ENCODE measurements around the gene CDK15. TPM values are rescaled to one million over a fixed set of nuclear protein-coding genes. Genes with fewer than 3 reads are reported as not detected.

CDK15 gene
- total RNA-seq, 1 experiment from 2014 or later = not detected

GRCh38 chr2:201837824-201838431 is 31.6 kb downstream of the CDK15 start:
- no peak for ATAC-seq
- H3K36me3 Mint-ChIP-seq = no peaks in the 10 kb centered on the region
- no peak overlapping the region for H3K4me3 Mint-ChIP-seq
- DNase-seq (ENCODE audit: low spot score) = no peak
- H3K9me3 Mint-ChIP-seq = peaks cover 4% of the 10 kb centered on the region
- TF ChIP-seq, protein P1, sequence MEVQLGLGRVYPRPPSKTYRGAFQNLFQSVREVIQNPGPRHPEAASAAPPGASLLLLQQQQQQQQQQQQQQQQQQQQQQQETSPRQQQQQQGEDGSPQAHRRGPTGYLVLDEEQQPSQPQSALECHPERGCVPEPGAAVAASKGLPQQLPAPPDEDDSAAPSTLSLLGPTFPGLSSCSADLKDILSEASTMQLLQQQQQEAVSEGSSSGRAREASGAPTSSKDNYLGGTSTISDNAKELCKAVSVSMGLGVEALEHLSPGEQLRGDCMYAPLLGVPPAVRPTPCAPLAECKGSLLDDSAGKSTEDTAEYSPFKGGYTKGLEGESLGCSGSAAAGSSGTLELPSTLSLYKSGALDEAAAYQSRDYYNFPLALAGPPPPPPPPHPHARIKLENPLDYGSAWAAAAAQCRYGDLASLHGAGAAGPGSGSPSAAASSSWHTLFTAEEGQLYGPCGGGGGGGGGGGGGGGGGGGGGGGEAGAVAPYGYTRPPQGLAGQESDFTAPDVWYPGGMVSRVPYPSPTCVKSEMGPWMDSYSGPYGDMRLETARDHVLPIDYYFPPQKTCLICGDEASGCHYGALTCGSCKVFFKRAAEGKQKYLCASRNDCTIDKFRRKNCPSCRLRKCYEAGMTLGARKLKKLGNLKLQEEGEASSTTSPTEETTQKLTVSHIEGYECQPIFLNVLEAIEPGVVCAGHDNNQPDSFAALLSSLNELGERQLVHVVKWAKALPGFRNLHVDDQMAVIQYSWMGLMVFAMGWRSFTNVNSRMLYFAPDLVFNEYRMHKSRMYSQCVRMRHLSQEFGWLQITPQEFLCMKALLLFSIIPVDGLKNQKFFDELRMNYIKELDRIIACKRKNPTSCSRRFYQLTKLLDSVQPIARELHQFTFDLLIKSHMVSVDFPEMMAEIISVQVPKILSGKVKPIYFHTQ (CRISPR knock-in tag; IDR thresholded peaks at IDR 0.05) = no peak
- no peak for TF ChIP-seq FOXP4 (CRISPR knock-in tag; IDR thresholded peaks at IDR 0.05)
- no peak for TF ChIP-seq ZNF425 (CRISPR knock-in tag; conservative IDR thresholded peaks at IDR 0.05)
- TF ChIP-seq, protein P2, sequence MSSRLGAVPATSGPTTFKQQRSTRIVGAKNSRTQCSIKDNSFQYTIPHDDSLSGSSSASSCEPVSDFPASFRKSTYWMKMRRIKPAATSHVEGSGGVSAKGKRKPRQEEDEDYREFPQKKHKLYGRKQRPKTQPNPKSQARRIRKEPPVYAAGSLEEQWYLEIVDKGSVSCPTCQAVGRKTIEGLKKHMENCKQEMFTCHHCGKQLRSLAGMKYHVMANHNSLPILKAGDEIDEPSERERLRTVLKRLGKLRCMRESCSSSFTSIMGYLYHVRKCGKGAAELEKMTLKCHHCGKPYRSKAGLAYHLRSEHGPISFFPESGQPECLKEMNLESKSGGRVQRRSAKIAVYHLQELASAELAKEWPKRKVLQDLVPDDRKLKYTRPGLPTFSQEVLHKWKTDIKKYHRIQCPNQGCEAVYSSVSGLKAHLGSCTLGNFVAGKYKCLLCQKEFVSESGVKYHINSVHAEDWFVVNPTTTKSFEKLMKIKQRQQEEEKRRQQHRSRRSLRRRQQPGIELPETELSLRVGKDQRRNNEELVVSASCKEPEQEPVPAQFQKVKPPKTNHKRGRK (CRISPR knock-in tag; IDR thresholded peaks at IDR 0.05; ENCODE audit: borderline replicate concordance) = no peak
- no peak for TF ChIP-seq FOXJ3 (CRISPR knock-in tag; IDR thresholded peaks at IDR 0.05; ENCODE audit: borderline replicate concordance)
- no peak for TF ChIP-seq NR3C1 (CRISPR knock-in tag; conservative IDR thresholded peaks at IDR 0.05; ENCODE audit: low read depth)
- no peak for TF ChIP-seq GTF2I (CRISPR knock-in tag; conservative IDR thresholded peaks at IDR 0.05)
- TF ChIP-seq CDX4 (CRISPR knock-in tag; IDR thresholded peaks at IDR 0.05; ENCODE audit: borderline replicate concordance) = no peak
- no peak for TF ChIP-seq FOXK1 (CRISPR knock-in tag; IDR thresholded peaks at IDR 0.05)
- TF ChIP-seq HMGA2 (CRISPR knock-in tag; IDR thresholded peaks at IDR 0.05) = no peak
- no peak for TF ChIP-seq GRHL2 (CRISPR knock-in tag; IDR thresholded peaks at IDR 0.05; ENCODE audit: insufficient replicate concordance, severe bottlenecking)
- no peak for TF ChIP-seq MXD4 (CRISPR knock-in tag; IDR thresholded peaks at IDR 0.05; ENCODE audit: borderline replicate concordance)
- no peak for TF ChIP-seq PREB (CRISPR knock-in tag; IDR thresholded peaks at IDR 0.05; ENCODE audit: borderline replicate concordance)
- no peak for TF ChIP-seq SMAD4 (CRISPR knock-in tag; IDR thresholded peaks at IDR 0.05)
- TF ChIP-seq ELF4 (CRISPR knock-in tag; IDR thresholded peaks at IDR 0.05; ENCODE audit: low read depth) = no peak
- TF ChIP-seq RORB (CRISPR knock-in tag; IDR thresholded peaks at IDR 0.05) = no peak
- TF ChIP-seq AFF4 (CRISPR knock-in tag; IDR thresholded peaks at IDR 0.05; ENCODE audit: borderline replicate concordance) = no peak
- TF ChIP-seq, protein P3, sequence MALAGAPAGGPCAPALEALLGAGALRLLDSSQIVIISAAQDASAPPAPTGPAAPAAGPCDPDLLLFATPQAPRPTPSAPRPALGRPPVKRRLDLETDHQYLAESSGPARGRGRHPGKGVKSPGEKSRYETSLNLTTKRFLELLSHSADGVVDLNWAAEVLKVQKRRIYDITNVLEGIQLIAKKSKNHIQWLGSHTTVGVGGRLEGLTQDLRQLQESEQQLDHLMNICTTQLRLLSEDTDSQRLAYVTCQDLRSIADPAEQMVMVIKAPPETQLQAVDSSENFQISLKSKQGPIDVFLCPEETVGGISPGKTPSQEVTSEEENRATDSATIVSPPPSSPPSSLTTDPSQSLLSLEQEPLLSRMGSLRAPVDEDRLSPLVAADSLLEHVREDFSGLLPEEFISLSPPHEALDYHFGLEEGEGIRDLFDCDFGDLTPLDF (CRISPR knock-in tag; IDR thresholded peaks at IDR 0.05) = no peak
- TF ChIP-seq PRRX2 (CRISPR knock-in tag; IDR thresholded peaks at IDR 0.05) = no peak
- POLR2A ChIA-PET = interaction anchor here (0.7 kb wide), 1 partner anchor 134 kb away, joined by 5 read pairs; no protein-coding TSS in a partner anchor
- CTCF ChIA-PET = interaction anchor here (0.8 kb wide), 1 partner anchor 23 kb away, joined by 3 read pairs; no protein-coding TSS in a partner anchor
- H3K4me1 Mint-ChIP-seq = peaks cover 21% of the 10 kb centered on the region
- no peak overlapping the region for H3K27ac Mint-ChIP-seq
- H3K27me3 Mint-ChIP-seq (ENCODE audit: low read depth) = no peaks in the 10 kb centered on the region

Data from WTC11 (cell line).